ENCODE results near the gene LPAR1. TPM values are rescaled to one million over a fixed set of nuclear protein-coding genes. Genes with fewer than 3 reads are reported as not detected.

The LPAR1 gene
- total and polyA plus RNA-seq, 2 of the 8 experiments (the other 6 are each of a cell fraction or from before 2014, with no cell fraction given) = 3.4 to 5.1 TPM

DNA sequence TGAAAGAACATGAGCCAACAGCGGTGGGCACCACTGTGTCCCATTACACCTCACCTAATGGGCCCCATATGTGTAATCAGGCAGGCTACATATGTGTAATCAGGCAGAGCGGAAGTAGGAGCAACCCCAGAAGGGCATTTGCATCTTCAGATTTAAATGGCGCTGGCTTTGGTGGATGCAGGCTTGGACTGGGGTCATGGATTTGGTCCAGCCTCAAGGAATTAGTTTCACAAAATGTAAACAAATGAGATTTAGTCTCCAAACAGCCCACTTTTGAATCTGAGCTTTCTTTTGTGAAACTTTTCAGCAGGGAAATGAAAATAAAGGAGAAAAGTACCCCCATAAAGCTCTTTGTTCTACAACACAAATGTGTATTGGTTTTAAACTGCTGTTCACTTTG lies 161.3 kb downstream of the LPAR1 start (continued):
- TF ChIP-seq EZH2 (IDR thresholded peaks at IDR 0.05; ENCODE audit: low read depth, low read length, severe bottlenecking) = no peak
- TF ChIP-seq BRCA1 (IDR thresholded peaks at IDR 0.05; ENCODE audit: low read depth, low read length) = no peak
- TF ChIP-seq TCF12 (IDR thresholded peaks at IDR 0.05; ENCODE audit: low read depth, low read length) = no peak
- no peak for TF ChIP-seq RAD21 (IDR thresholded peaks at IDR 0.05 in 1 of 2, conservative IDR thresholded peaks at IDR 0.05 in 1 of 2; ENCODE audit: low read depth in 2 of 2, low read length in 2 of 2)
- TF ChIP-seq FOSL1 (IDR thresholded peaks at IDR 0.05; ENCODE audit: insufficient read depth, low read depth, low read length) = no peak
- no peak for TF ChIP-seq SIRT6 (IDR thresholded peaks at IDR 0.05; ENCODE audit: low read length)
- TF ChIP-seq CBX5 (IDR thresholded peaks at IDR 0.05; ENCODE audit: low read depth, low read length) = no peak
- no peak for TF ChIP-seq BACH1 (IDR thresholded peaks at IDR 0.05; ENCODE audit: low read length)
